A673 (cell line): Measurements from ENCODE around the gene KAT8. TPM values are rescaled to one million over a fixed set of nuclear protein-coding genes. Genes with fewer than 3 reads are reported as not detected.
A peak's percentile ranks its signal among the peaks of the same experiment; 100 is the strongest.

Experiments used
- BruUV-seq: library from RNA; stranded (reverse); fragments of 400-500 nt; replicated peaks from 2 replicates; lab custom pipeline; 2021; lab: Mats Ljungman, UMichigan
- CTCF ChIA-PET: fragments of 300-600 bp; sonication (Branson Sonifier 250); formaldehyde crosslinking; loops from one replicate; lab custom pipeline; 2022; ENCODE audit warnings: antibody characterized with exemption; lab: Charles Lee
- POLR2A ChIA-PET: fragments of 300-600 bp; sonication (Branson Sonifier 250); formaldehyde crosslinking; loops from one replicate; lab custom pipeline; 2022; ENCODE audit warnings: antibody characterized with exemption; ENCODE audit not compliant: low non-redundant PET; lab: Charles Lee
- DNase-seq: peaks from one replicate; pipeline ENCODE4 v3.0.0-alpha.2; 2015; ENCODE audit warnings: low spot score
- H3K27ac ChIP-seq: fragments of 200-600 bp; sonication (generic); 2 replicates; pipeline ENCODE4 v1.5.1; 2016; ENCODE audit warnings: mixed run types, low read depth, mild to moderate bottlenecking, mixed read lengths, antibody characterized with exemption, low read length; ENCODE audit not compliant: poor library complexity, severe bottlenecking
- H3K27me3 ChIP-seq: fragments of 200-600 bp; sonication (generic); replicated peaks from 2 replicates; pipeline ENCODE4 v1.6.1; 2017; ENCODE audit warnings: mixed run types, low read depth, mild to moderate bottlenecking, mixed read lengths, antibody characterized with exemption, low read length; ENCODE audit not compliant: insufficient read depth, poor library complexity
- H3K36me3 ChIP-seq: fragments of 200-600 bp; sonication (generic); 2 replicates; pipeline ENCODE4 v1.6.1; 2016; ENCODE audit warnings: mixed run types, mild to moderate bottlenecking, mixed read lengths, antibody characterized with exemption, low read length; ENCODE audit not compliant: insufficient read depth, poor library complexity, severe bottlenecking
- H3K4me1 ChIP-seq: fragments of 200-600 bp; sonication (generic); 2 replicates; pipeline ENCODE4 v1.6.1; 2017; ENCODE audit warnings: mixed run types, mild to moderate bottlenecking, mixed read lengths, antibody characterized with exemption, low read length; ENCODE audit not compliant: insufficient read depth, poor library complexity, severe bottlenecking
- H3K4me3 ChIP-seq: fragments of 200-600 bp; sonication (generic); 2 replicates; pipeline ENCODE4 v1.5.1; 2016; ENCODE audit warnings: low read depth, mixed run types, mild to moderate bottlenecking, mixed read lengths, low read length; ENCODE audit not compliant: poor library complexity, severe bottlenecking
- H3K9me3 ChIP-seq: fragments of 200-600 bp; sonication (generic); 2 replicates; pipeline ENCODE4 v1.6.1; 2016; ENCODE audit warnings: mixed run types, low read depth, mild to moderate bottlenecking, mixed read lengths, antibody characterized with exemption, low read length; ENCODE audit not compliant: poor library complexity, severe bottlenecking
- EZH2 ChIP-seq: fragments of 200-600 bp; sonication (generic); IDR thresholded peaks from 2 replicates; pipeline ENCODE4 v1.6.1; 2017; ENCODE audit warnings: borderline replicate concordance, low read depth, mild to moderate bottlenecking, mixed read lengths, antibody characterized with exemption, low read length; ENCODE audit not compliant: poor library complexity, severe bottlenecking
- intact Hi-C: fragments of 100-400 bp; cut with micrococcal nuclease; formaldehyde crosslinking; loops from one replicate; pipeline ENCODE4 v1.10.0; 2022; ENCODE audit not compliant: unreplicated experiment
- total RNA-seq: library from RNA; stranded (reverse); gene quantifications from 2 replicates; pipeline ENCODE4 v1.2.3, GENCODE V29; 2021
- TF ChIP-seq, protein P1 (sequence below): fragments of 300-800, 200-600 bp; sonication (generic); conservative IDR thresholded peaks from 2 replicates; pipeline ENCODE4 v1.5.1; 2017; ENCODE audit warnings: low read depth, mild to moderate bottlenecking, antibody characterized with exemption, low read length, moderate library complexity, mixed read lengths

The KAT8 gene
- total RNA-seq, 1 experiment from 2014 or later, result 65.4 TPM

- Histone ChIP-seq H3K4me1 (peaks cover 6% of the 10 kb centered on the region), H3K27me3 (no peaks in the 10 kb centered on the region), H3K9me3 (no peaks in the 10 kb centered on the region), H3K4me3 (peak overlapping the region; percentile 74), H3K36me3 (peaks cover 39% of the 10 kb centered on the region), H3K27ac (peak overlapping the region; percentile 79)
- DNase-seq, result no peak
- BruUV-seq, result TSS peak; percentile 45
- intact Hi-C loops, result no loop called here
- ChIA-PET POLR2A (interaction anchor here (0.6 kb wide), 2 partner anchors 23 to 121 kb away, joined by 4 to 5 read pairs; no protein-coding TSS in a partner anchor), CTCF (interaction anchor here (1.0 to 1.7 kb wide), 2 partner anchors 24 to 164 kb away, joined by 5 to 10 read pairs; no protein-coding TSS in a partner anchor)
- TF ChIP-seq, protein P1, sequence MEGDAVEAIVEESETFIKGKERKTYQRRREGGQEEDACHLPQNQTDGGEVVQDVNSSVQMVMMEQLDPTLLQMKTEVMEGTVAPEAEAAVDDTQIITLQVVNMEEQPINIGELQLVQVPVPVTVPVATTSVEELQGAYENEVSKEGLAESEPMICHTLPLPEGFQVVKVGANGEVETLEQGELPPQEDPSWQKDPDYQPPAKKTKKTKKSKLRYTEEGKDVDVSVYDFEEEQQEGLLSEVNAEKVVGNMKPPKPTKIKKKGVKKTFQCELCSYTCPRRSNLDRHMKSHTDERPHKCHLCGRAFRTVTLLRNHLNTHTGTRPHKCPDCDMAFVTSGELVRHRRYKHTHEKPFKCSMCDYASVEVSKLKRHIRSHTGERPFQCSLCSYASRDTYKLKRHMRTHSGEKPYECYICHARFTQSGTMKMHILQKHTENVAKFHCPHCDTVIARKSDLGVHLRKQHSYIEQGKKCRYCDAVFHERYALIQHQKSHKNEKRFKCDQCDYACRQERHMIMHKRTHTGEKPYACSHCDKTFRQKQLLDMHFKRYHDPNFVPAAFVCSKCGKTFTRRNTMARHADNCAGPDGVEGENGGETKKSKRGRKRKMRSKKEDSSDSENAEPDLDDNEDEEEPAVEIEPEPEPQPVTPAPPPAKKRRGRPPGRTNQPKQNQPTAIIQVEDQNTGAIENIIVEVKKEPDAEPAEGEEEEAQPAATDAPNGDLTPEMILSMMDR, result no peak
- no peak for TF ChIP-seq EZH2
Measured at GRCh38 chr16:31118223-31119155, 1.0 kb downstream of the KAT8 start.

GRCh38 chr16:31120129-31120528 is 2.7 kb downstream of the KAT8 start:
- no peak for TF ChIP-seq EZH2
- TF ChIP-seq, protein P1, result no peak
- peaks cover 6% of the 10 kb centered on the region for H3K4me1 ChIP-seq
- no peak overlapping the region for H3K4me3 ChIP-seq
- ChIA-PET CTCF (no interaction called here), POLR2A (no interaction called here)
- H3K36me3 ChIP-seq, result peaks cover 46% of the 10 kb centered on the region
- intact Hi-C loops, result no loop called here
- DNase-seq, result no peak
- H3K27ac ChIP-seq, result no peak overlapping the region
- BruUV-seq, result no TSS peak
- no peaks in the 10 kb centered on the region for H3K27me3 ChIP-seq
- H3K9me3 ChIP-seq, result no peaks in the 10 kb centered on the region

DNA sequence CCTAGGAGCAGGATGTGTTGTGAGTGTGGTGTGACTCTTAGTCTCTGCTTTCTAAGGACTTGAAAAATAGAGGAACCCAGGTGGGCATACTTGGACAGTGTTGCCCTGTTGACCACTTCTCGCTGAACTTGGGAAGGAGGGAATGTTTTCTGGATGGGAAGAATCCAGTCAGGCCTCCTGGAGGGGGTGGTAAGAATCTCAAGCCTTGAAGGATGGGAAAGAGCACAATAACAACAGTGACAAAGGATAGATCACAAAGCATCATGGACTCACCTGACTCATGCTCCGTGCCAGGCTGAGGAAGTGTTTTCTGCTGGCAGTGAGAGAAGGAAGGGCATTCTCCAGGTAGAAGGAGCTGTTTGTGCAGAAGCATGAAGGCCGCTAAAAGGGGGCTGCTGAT is 8.4 kb downstream of the KAT8 start:
- no peaks in the 10 kb centered on the region for H3K4me1 ChIP-seq
- TF ChIP-seq, protein P1, result no peak
- no peak for TF ChIP-seq EZH2
- BruUV-seq, result no TSS peak
- H3K9me3 ChIP-seq, result no peaks in the 10 kb centered on the region
- ChIA-PET CTCF (no interaction called here), POLR2A (no interaction called here)
- intact Hi-C loops, result no loop called here
- peaks cover 27% of the 10 kb centered on the region for H3K36me3 ChIP-seq
- H3K27ac ChIP-seq, result no peak overlapping the region
- no peak overlapping the region for H3K4me3 ChIP-seq
- DNase-seq, result no peak
- H3K27me3 ChIP-seq, result no peaks in the 10 kb centered on the region
